Neuronal stem cell (in vitro differentiated cells): ENCODE measurements around the gene ARL16.

Source experiments
- DNase-seq: peaks from one replicate; pipeline ENCODE4 v3.0.0-alpha.2; 2013; ENCODE audit warnings: low spot score
- H2AFZ ChIP-seq: one replicate; pipeline ENCODE4 v1.6.1; 2013; ENCODE audit warnings: mild to moderate bottlenecking, low read length, inconsistent platforms
- H2AK5ac ChIP-seq: 2 replicates; pipeline ENCODE4 v1.6.1; 2013; ENCODE audit warnings: low read depth, mild to moderate bottlenecking, inconsistent platforms, low read length, moderate library complexity, mixed read lengths
- H2BK120ac ChIP-seq: 2 replicates; pipeline ENCODE4 v1.6.1; 2013; ENCODE audit warnings: low read depth, mild to moderate bottlenecking, inconsistent platforms, low read length, moderate library complexity, mixed read lengths
- H2BK12ac ChIP-seq: one replicate; pipeline ENCODE4 v1.6.1; 2013; ENCODE audit warnings: low read length, inconsistent platforms
- H2BK15ac ChIP-seq: 2 replicates; pipeline ENCODE4 v1.6.1; 2013; ENCODE audit warnings: mild to moderate bottlenecking, low read length, inconsistent platforms, mixed read lengths
- H2BK5ac ChIP-seq: one replicate; pipeline ENCODE4 v1.6.1; 2013; ENCODE audit warnings: inconsistent platforms, mild to moderate bottlenecking, low read length, moderate library complexity
- H3K14ac ChIP-seq: one replicate; pipeline ENCODE4 v1.6.1; 2013; ENCODE audit warnings: low read length, inconsistent platforms
- H3K18ac ChIP-seq: 2 replicates; pipeline ENCODE4 v1.6.1; 2013; ENCODE audit warnings: low read length, inconsistent platforms
- H3K23ac ChIP-seq: 2 replicates; pipeline ENCODE4 v1.6.1; 2013; ENCODE audit warnings: low read depth, mild to moderate bottlenecking, mixed read lengths, low read length, inconsistent platforms; ENCODE audit not compliant: poor library complexity
- H3K27ac ChIP-seq: replicated peaks from 3 replicates; pipeline ENCODE4 v1.5.1; 2013; ENCODE audit warnings: low read length, inconsistent platforms
- H3K27me3 ChIP-seq, 3 experiments: 2 replicates each; pipeline ENCODE4 v1.6.1; 2013; ENCODE audit warnings: low read length in 3 of 3, mild to moderate bottlenecking in 2 of 3, inconsistent platforms in 1 of 3, low read depth in 1 of 3, mixed read lengths in 1 of 3, moderate library complexity in 1 of 3; ENCODE audit not compliant: control insufficient read depth in 3 of 3, insufficient read depth in 3 of 3
- H3K36me3 ChIP-seq, 2 donors: replicated peaks in 1 of 2; 2 replicates each; pipeline ENCODE4 v1.6.1; 2013; ENCODE audit warnings: low read length in 2 of 2; ENCODE audit not compliant: control insufficient read depth in 2 of 2, insufficient read depth in 2 of 2
- H3K4ac ChIP-seq: 2 replicates; pipeline ENCODE4 v1.6.1; 2013; ENCODE audit warnings: inconsistent platforms, mild to moderate bottlenecking, low read length, moderate library complexity
- H3K4me1 ChIP-seq, 2 donors: 1 replicate in 1 of 2; 2 replicates in 1 of 2; pipeline ENCODE4 v1.6.1; 2013; ENCODE audit warnings: low read length in 2 of 2, low read depth in 1 of 2; ENCODE audit not compliant: control insufficient read depth in 2 of 2, insufficient read depth in 1 of 2
- H3K4me2 ChIP-seq: one replicate; pipeline ENCODE4 v1.6.1; 2013; ENCODE audit warnings: mild to moderate bottlenecking, low read length, inconsistent platforms; ENCODE audit not compliant: insufficient read depth, poor library complexity, severe bottlenecking
- H3K4me3 ChIP-seq, 2 donors: 2 replicates each; pipeline ENCODE4 v1.5.1; 2013; ENCODE audit warnings: low read length in 2 of 2, mild to moderate bottlenecking in 2 of 2, inconsistent platforms in 1 of 2, moderate library complexity in 1 of 2
- H3K79me1 ChIP-seq: one replicate; pipeline ENCODE4 v1.6.1; 2013; ENCODE audit warnings: low read depth, mild to moderate bottlenecking, inconsistent platforms, low read length, moderate library complexity
- H3K9ac ChIP-seq: one replicate; pipeline ENCODE4 v1.6.1; 2013; ENCODE audit warnings: mild to moderate bottlenecking, low read depth, low read length, inconsistent platforms; ENCODE audit not compliant: poor library complexity
- H3K9me3 ChIP-seq, 2 donors: replicated peaks in 1 of 2; 2 replicates each; pipeline versions ENCODE3 to v1.6.1; 2013; ENCODE audit warnings: low read length in 2 of 2, mild to moderate bottlenecking in 2 of 2, inconsistent platforms in 1 of 2, low read depth in 1 of 2, mixed read lengths in 1 of 2, moderate library complexity in 1 of 2; ENCODE audit not compliant: control insufficient read depth in 2 of 2, insufficient read depth in 1 of 2
- H4K8ac ChIP-seq: one replicate; pipeline ENCODE4 v1.6.1; 2013; ENCODE audit warnings: low read depth, mild to moderate bottlenecking, inconsistent platforms, low read length, moderate library complexity
- H4K91ac ChIP-seq: one replicate; pipeline ENCODE4 v1.6.1; 2013; ENCODE audit warnings: low read length, low read depth, mild to moderate bottlenecking, inconsistent platforms; ENCODE audit not compliant: poor library complexity
- WGBS, 2 donors: extraction: QIAGEN DNeasy Blood & Tissue Kit; methylation state at CpG; one replicate each; pipeline ENCODE4 v1.1.7; 2013; ENCODE audit warnings: missing lambda C conversion rate in 2 of 2, mixed read lengths in 1 of 2; ENCODE audit not compliant: insufficient read length in 2 of 2, insufficient replicate concordance in 1 of 2; ENCODE audit errors: extremely low coverage in 2 of 2; 5-methylcytosine and 5-hydroxymethylcytosine counted together

Gene ARL16

DNA sequence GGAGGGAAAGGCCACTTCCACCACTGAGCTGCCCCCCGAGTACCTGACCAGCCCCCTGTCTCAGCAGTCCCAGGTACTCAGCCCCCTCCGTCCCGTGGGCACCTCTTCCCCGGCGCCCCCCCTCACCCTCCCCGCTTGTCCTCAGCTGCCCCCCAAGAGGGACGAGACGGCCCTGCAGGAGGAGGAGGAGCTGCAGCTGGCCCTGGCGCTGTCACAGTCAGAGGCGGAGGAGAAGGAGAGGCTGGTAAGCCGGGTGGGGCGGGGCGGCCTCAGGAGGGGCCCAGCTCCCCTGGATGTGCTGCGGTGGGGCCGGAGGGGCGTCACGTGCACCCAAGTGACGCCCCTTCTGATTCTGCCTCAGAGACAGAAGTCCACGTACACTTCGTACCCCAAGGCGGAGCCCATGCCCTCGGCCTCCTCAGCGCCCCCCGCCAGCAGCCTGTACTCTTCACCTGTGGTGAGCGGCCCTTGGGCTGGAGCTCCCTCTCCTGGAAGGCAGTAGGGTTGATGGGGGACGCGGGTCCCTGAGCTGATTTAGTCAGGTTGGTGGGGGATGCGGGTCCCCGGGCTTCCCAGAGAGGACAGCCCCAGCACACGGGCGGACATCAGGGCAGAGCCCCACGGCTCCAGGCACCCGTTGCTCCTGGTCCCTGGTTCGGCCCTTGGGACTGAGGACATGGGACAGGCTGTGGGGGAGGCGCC is 10.1 kb upstream of the ARL16 start:
- no peak overlapping the region for H2BK12ac ChIP-seq
- no peak overlapping the region for H4K8ac ChIP-seq
- H3K36me3 ChIP-seq, result peaks cover 73 to 98% of the 10 kb centered on the region in 2 donors

DNA sequence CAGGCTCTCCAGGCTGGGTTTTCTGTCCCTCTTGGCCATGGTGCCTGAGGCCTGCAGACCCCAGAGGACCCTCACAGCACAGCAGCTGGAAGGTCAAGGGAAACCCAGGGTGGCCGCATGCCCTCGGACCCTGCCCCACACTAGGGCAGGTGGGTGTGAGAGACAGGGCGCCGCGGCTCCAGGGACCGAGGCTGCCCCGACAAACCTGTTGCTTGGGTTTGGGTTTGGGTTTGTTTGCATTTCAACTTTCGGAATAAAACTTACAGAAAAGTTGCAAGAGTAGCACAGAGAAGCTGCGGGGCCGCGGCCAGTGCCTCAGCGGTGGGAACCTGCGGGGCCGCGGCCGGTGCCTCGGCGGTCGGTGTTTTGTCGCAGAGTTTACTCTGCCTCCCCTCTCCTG is 8.0 kb upstream of the ARL16 start:
- Histone ChIP-seq H3K23ac (no peak overlapping the region), H3K27ac (no peak overlapping the region), H3K79me1 (peaks cover 16% of the 10 kb centered on the region), H3K4me3 (no peak overlapping the region), H4K8ac (no peak overlapping the region), H3K27me3 (no peaks in the 10 kb centered on the region), H2BK12ac (no peak overlapping the region), H3K4me2 (no peak overlapping the region), H3K4me1 (no peaks in the 10 kb centered on the region), H2BK15ac (no peak overlapping the region), H2BK120ac (no peak overlapping the region), H3K4ac (no peak overlapping the region), H3K9ac (peak overlapping the region; percentile 12), H4K91ac (no peak overlapping the region), H3K36me3 (peaks cover 72 to 98% of the 10 kb centered on the region in 2 donors), H2AK5ac (no peak overlapping the region), H2BK5ac (peak overlapping the region; percentile 24), H2AFZ (no peak overlapping the region), H3K14ac (no peak overlapping the region), H3K18ac (no peak overlapping the region), H3K9me3 (no peaks in the 10 kb centered on the region)
- no peak for DNase-seq
- no CpG with 5 or more reads among the region's 20 CpGs for WGBS, 2 donors

More for the DNA sequence above, 10.1 kb upstream of the ARL16 start:
- Histone ChIP-seq H2AFZ (no peak overlapping the region), H3K9me3 (no peaks in the 10 kb centered on the region), H3K4me3 (no peak overlapping the region), H3K27ac (no peak overlapping the region), H4K91ac (peak overlapping the region; percentile 12), H3K4me1 (no peaks in the 10 kb centered on the region), H2BK120ac (no peak overlapping the region), H3K23ac (no peak overlapping the region), H2BK5ac (no peak overlapping the region), H3K79me1 (peaks cover 19% of the 10 kb centered on the region), H3K14ac (no peak overlapping the region), H3K9ac (peak overlapping the region; percentile 44), H3K4me2 (no peak overlapping the region), H2BK15ac (no peak overlapping the region), H3K27me3 (no peaks in the 10 kb centered on the region), H3K4ac (no peak overlapping the region), H3K18ac (no peak overlapping the region), H2AK5ac (peak overlapping the region; percentile 21)
- DNase-seq, result no peak
- WGBS, 2 donors, result no CpG with 5 or more reads among the region's 35 CpGs

DNA sequence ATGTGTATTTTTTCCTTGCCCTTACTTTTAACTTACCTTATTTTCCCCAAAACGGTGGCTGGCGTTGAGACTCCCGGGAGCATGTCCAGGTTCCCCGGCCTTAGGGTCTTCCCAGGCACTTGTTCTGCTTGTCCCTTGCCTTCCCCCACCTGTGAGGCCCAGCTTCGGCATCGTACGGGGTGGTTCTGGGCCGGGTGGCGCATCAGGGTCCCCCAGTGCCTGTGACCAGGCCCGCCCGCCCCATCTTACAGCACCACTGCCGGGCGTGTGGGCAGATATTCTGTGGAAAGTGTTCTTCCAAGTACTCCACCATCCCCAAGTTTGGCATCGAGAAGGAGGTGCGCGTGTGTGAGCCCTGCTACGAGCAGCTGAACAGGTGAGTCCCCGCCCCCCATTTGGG is 7.6 kb upstream of the ARL16 start:
- Histone ChIP-seq H4K91ac (no peak overlapping the region), H3K9me3 (no peaks in the 10 kb centered on the region), H3K79me1 (peaks cover 19% of the 10 kb centered on the region), H3K4ac (no peak overlapping the region), H2BK12ac (no peak overlapping the region), H3K4me2 (peak overlapping the region; percentile 11), H2AFZ (no peak overlapping the region), H4K8ac (no peak overlapping the region), H2BK5ac (peak overlapping the region; percentile 24), H2BK120ac (no peak overlapping the region), H3K4me3 (no peak overlapping the region), H3K4me1 (no peaks in the 10 kb centered on the region), H3K9ac (peak overlapping the region; percentile 12), H3K18ac (no peak overlapping the region), H3K23ac (no peak overlapping the region), H3K14ac (no peak overlapping the region), H3K27ac (no peak overlapping the region), H3K36me3 (peaks cover 72 to 98% of the 10 kb centered on the region in 2 donors), H2AK5ac (no peak overlapping the region), H2BK15ac (no peak overlapping the region), H3K27me3 (no peaks in the 10 kb centered on the region)
- DNase-seq, result no peak
- no CpG with 5 or more reads among the region's 18 CpGs for WGBS, 2 donors

DNA sequence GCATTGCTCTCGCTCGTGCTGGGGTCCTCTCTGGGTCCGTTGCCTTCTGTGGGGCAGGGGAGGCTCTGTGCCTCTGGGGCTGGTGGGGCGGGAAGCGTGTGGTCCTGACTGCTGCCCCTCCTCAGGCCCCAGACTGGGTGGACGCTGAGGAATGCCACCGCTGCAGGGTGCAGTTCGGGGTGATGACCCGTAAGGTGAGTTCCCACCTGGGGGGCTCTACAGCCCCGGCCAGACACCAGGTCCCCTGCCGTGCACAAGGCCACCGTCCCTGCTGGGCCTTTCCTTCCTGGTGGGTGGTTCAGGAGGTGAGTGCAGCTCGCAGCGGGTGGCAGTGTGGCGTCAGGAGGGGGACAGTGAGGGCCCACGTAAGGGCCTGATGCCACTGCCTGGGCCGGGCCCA is 7.0 kb upstream of the ARL16 start:
- Histone ChIP-seq H3K27me3 (no peaks in the 10 kb centered on the region), H4K91ac (no peak overlapping the region), H3K9ac (no peak overlapping the region), H3K23ac (no peak overlapping the region), H2AK5ac (no peak overlapping the region), H3K4ac (no peak overlapping the region), H2BK12ac (no peak overlapping the region), H3K18ac (no peak overlapping the region), H2AFZ (no peak overlapping the region), H3K36me3 (peaks cover 68 to 98% of the 10 kb centered on the region in 2 donors), H2BK5ac (no peak overlapping the region), H3K14ac (no peak overlapping the region), H4K8ac (no peak overlapping the region), H2BK120ac (no peak overlapping the region), H3K27ac (no peak overlapping the region), H3K79me1 (peaks cover 14% of the 10 kb centered on the region), H3K9me3 (no peaks in the 10 kb centered on the region), H3K4me2 (no peak overlapping the region), H3K4me3 (no peak overlapping the region), H3K4me1 (no peaks in the 10 kb centered on the region), H2BK15ac (no peak overlapping the region)
- DNase-seq, result no peak
- no CpG with 5 or more reads among the region's 17 CpGs for WGBS, 2 donors
